Trophoblast cell (in vitro differentiated cells and primary cell): Measurements from ENCODE around the gene RTL1.

Source experiments
- DNase-seq, 2 donors: peaks; one replicate each; pipeline ENCODE4 v3.0.0-alpha.2; 2016
- H2AFZ ChIP-seq: 2 replicates; pipeline ENCODE4 v1.6.1; 2013; ENCODE audit warnings: low read length, moderate library complexity, mild to moderate bottlenecking; ENCODE audit not compliant: insufficient read depth, poor library complexity
- H2AK5ac ChIP-seq: 2 replicates; pipeline ENCODE4 v1.6.1; 2013; ENCODE audit warnings: mild to moderate bottlenecking, low read length
- H2BK120ac ChIP-seq: 2 replicates; pipeline ENCODE4 v1.6.1; 2013; ENCODE audit warnings: low read length, mild to moderate bottlenecking, moderate library complexity; ENCODE audit not compliant: insufficient read depth, poor library complexity
- H2BK12ac ChIP-seq: 2 replicates; pipeline ENCODE4 v1.6.1; 2013; ENCODE audit warnings: mild to moderate bottlenecking, low read length, moderate library complexity
- H2BK5ac ChIP-seq: 2 replicates; pipeline ENCODE4 v1.6.1; 2013; ENCODE audit warnings: low read length, low read depth, moderate library complexity, mild to moderate bottlenecking; ENCODE audit not compliant: poor library complexity
- H3K14ac ChIP-seq: 2 replicates; pipeline ENCODE4 v1.6.1; 2013; ENCODE audit warnings: mild to moderate bottlenecking, low read length
- H3K18ac ChIP-seq: 2 replicates; pipeline ENCODE4 v1.6.1; 2013; ENCODE audit warnings: mild to moderate bottlenecking, low read length
- H3K23ac ChIP-seq: 2 replicates; pipeline ENCODE4 v1.6.1; 2013; ENCODE audit warnings: low read length
- H3K27ac ChIP-seq: 2 replicates; pipeline ENCODE4 v1.5.1; 2013; ENCODE audit warnings: low read depth, mild to moderate bottlenecking, inconsistent platforms, low read length, moderate library complexity
- H3K27me3 ChIP-seq: 2 replicates; pipeline ENCODE4 v1.6.1; 2013; ENCODE audit warnings: inconsistent platforms, mild to moderate bottlenecking, low read length, moderate library complexity; ENCODE audit not compliant: insufficient read depth
- H3K36me3 ChIP-seq, 2 experiments: 1 replicate in 1 of 2; 2 replicates in 1 of 2; pipeline ENCODE4 v1.6.1; 2013; ENCODE audit warnings: low read length in 2 of 2, mild to moderate bottlenecking in 2 of 2, moderate library complexity in 1 of 2; ENCODE audit not compliant: insufficient read depth in 2 of 2, control insufficient read depth in 1 of 2
- H3K4ac ChIP-seq: 2 replicates; pipeline ENCODE4 v1.6.1; 2013; ENCODE audit warnings: low read depth, mild to moderate bottlenecking, low read length, moderate library complexity
- H3K4me1 ChIP-seq, 2 experiments: 1 replicate in 1 of 2; 2 replicates in 1 of 2; pipeline ENCODE4 v1.6.1; 2013; ENCODE audit warnings: low read length in 2 of 2, mild to moderate bottlenecking in 2 of 2, moderate library complexity in 1 of 2; ENCODE audit not compliant: insufficient read depth in 2 of 2, control insufficient read depth in 1 of 2
- H3K4me2 ChIP-seq: 2 replicates; pipeline ENCODE4 v1.6.1; 2013; ENCODE audit warnings: inconsistent platforms, mild to moderate bottlenecking, low read length, moderate library complexity
- H3K4me3 ChIP-seq: 2 replicates; pipeline ENCODE4 v1.5.1; 2013; ENCODE audit warnings: mild to moderate bottlenecking, low read depth, low read length, inconsistent platforms
- H3K79me1 ChIP-seq: one replicate; pipeline ENCODE4 v1.6.1; 2013; ENCODE audit warnings: low read length
- H3K79me2 ChIP-seq: 2 replicates; pipeline ENCODE4 v1.6.1; 2013; ENCODE audit warnings: low read length, mild to moderate bottlenecking; ENCODE audit not compliant: control insufficient read depth, insufficient read depth, poor library complexity
- H3K9ac ChIP-seq: 2 replicates; pipeline ENCODE4 v1.6.1; 2013; ENCODE audit warnings: mild to moderate bottlenecking, low read length
- H3K9me3 ChIP-seq: 2 replicates; pipeline ENCODE4 v1.6.1; 2013; ENCODE audit warnings: low read depth, mild to moderate bottlenecking, control low read depth, inconsistent platforms, low read length; ENCODE audit not compliant: insufficient read depth
- H4K12ac ChIP-seq: 2 replicates; pipeline ENCODE4 v1.6.1; 2013; ENCODE audit warnings: low read depth, mild to moderate bottlenecking, low read length, moderate library complexity
- H4K8ac ChIP-seq: 2 replicates; pipeline ENCODE4 v1.6.1; 2013; ENCODE audit warnings: low read depth, mild to moderate bottlenecking, low read length, moderate library complexity
- H4K91ac ChIP-seq: one replicate; pipeline ENCODE4 v1.6.1; 2013; ENCODE audit warnings: low read depth, mild to moderate bottlenecking, low read length, moderate library complexity
- WGBS: extraction: QIAGEN DNeasy Blood & Tissue Kit; methylation state at CpG from one replicate; pipeline ENCODE4 v1.1.7; 2013; ENCODE audit warnings: missing lambda C conversion rate; ENCODE audit not compliant: insufficient read length, insufficient coverage; ENCODE audit errors: extremely low coverage; 5-methylcytosine and 5-hydroxymethylcytosine counted together

The RTL1 gene

GRCh38 chr14:100882991-100883788 is 20.3 kb downstream of the RTL1 start:
- Histone ChIP-seq H3K27me3 (no peaks in the 10 kb centered on the region), H3K79me2 (no peaks in the 10 kb centered on the region), H4K12ac (no peak overlapping the region), H2AK5ac (no peak overlapping the region), H4K8ac (no peak overlapping the region), H2AFZ (no peak overlapping the region), H3K18ac (no peak overlapping the region), H2BK12ac (no peak overlapping the region), H3K27ac (no peak overlapping the region), H3K4me3 (no peak overlapping the region), H2BK120ac (no peak overlapping the region), H3K23ac (no peak overlapping the region), H3K79me1 (no peaks in the 10 kb centered on the region), H3K9ac (no peak overlapping the region), H3K14ac (no peak overlapping the region), H3K9me3 (peaks cover 20% of the 10 kb centered on the region), H2BK5ac (no peak overlapping the region), H3K4me1 (no peaks in the 10 kb centered on the region), H3K4me2 (no peak overlapping the region), H3K4ac (no peak overlapping the region), H3K36me3 (no peaks in the 10 kb centered on the region), H4K91ac (no peak overlapping the region)
- no peak for DNase-seq
- no CpG with 5 or more reads among the region's 46 CpGs for WGBS

- no peak overlapping the region for H4K8ac ChIP-seq
- no peak for DNase-seq
- no peak overlapping the region for H3K9ac ChIP-seq
- no peak overlapping the region for H2BK12ac ChIP-seq
- H3K14ac ChIP-seq, result no peak overlapping the region
- H3K4me2 ChIP-seq, result no peak overlapping the region
- peaks cover 20% of the 10 kb centered on the region for H3K9me3 ChIP-seq
- no peaks in the 10 kb centered on the region for H3K27me3 ChIP-seq
- H2BK5ac ChIP-seq, result no peak overlapping the region
- no peak overlapping the region for H3K27ac ChIP-seq
- H2AK5ac ChIP-seq, result no peak overlapping the region
- no peaks in the 10 kb centered on the region for H3K79me1 ChIP-seq
- no peak overlapping the region for H3K23ac ChIP-seq
- no peaks in the 10 kb centered on the region for H3K36me3 ChIP-seq
- peak overlapping the region; percentile 27 for H3K4me3 ChIP-seq
- no peak overlapping the region for H3K4ac ChIP-seq
- H2AFZ ChIP-seq, result no peak overlapping the region
- no peak overlapping the region for H4K91ac ChIP-seq
- H3K18ac ChIP-seq, result no peak overlapping the region
- H3K4me1 ChIP-seq, result no peaks in the 10 kb centered on the region
- no peaks in the 10 kb centered on the region for H3K79me2 ChIP-seq
- no peak overlapping the region for H2BK120ac ChIP-seq
- H4K12ac ChIP-seq, result no peak overlapping the region
- no CpG with 5 or more reads among the region's 49 CpGs for WGBS
Observed at GRCh38 chr14:100882026-100882967, 21.2 kb downstream of the RTL1 start.

- no peak overlapping the region for H3K18ac ChIP-seq
- no peak overlapping the region for H3K27ac ChIP-seq
- no CpG with 5 or more reads among the region's 38 CpGs for WGBS
Observed at GRCh38 chr14:100881211-100882025, 22.1 kb downstream of the RTL1 start.

More at GRCh38 chr14:100881211-100882025, 22.1 kb downstream of the RTL1 start:
- no peak overlapping the region for H2BK120ac ChIP-seq
- H4K91ac ChIP-seq, result no peak overlapping the region
- DNase-seq, result no peak
- no peak overlapping the region for H2AFZ ChIP-seq
- H2BK5ac ChIP-seq, result no peak overlapping the region
- no peak overlapping the region for H3K4ac ChIP-seq
- H4K8ac ChIP-seq, result no peak overlapping the region
- H3K27me3 ChIP-seq, result no peaks in the 10 kb centered on the region
- H3K23ac ChIP-seq, result no peak overlapping the region
- no peaks in the 10 kb centered on the region for H3K79me1 ChIP-seq
- no peaks in the 10 kb centered on the region for H3K79me2 ChIP-seq
- peaks cover 20% of the 10 kb centered on the region for H3K9me3 ChIP-seq
- H3K14ac ChIP-seq, result no peak overlapping the region
- H3K36me3 ChIP-seq, result no peaks in the 10 kb centered on the region
- H3K4me1 ChIP-seq, result no peaks in the 10 kb centered on the region
- no peak overlapping the region for H3K4me3 ChIP-seq
- no peak overlapping the region for H3K9ac ChIP-seq
- H2AK5ac ChIP-seq, result no peak overlapping the region
- H3K4me2 ChIP-seq, result no peak overlapping the region
- H2BK12ac ChIP-seq, result no peak overlapping the region
- no peak overlapping the region for H4K12ac ChIP-seq
